Adipocyte (in vitro differentiated cells): ENCODE measurements around the gene PSKH1.

Experiments used
- DNase-seq: peaks from one replicate; pipeline ENCODE4 v3.0.0-alpha.2; 2015; ENCODE audit warnings: low read depth
- H3K27me3 ChIP-seq: replicated peaks from 2 replicates; pipeline ENCODE4 v1.7.0; 2013; ENCODE audit warnings: mild to moderate bottlenecking, low read length, moderate library complexity; ENCODE audit not compliant: control insufficient read depth, insufficient read depth
- H3K36me3 ChIP-seq: 2 replicates; pipeline ENCODE4 v1.7.0; 2013; ENCODE audit warnings: low read length, mild to moderate bottlenecking, moderate library complexity; ENCODE audit not compliant: control insufficient read depth, insufficient read depth, severe bottlenecking
- H3K4me1 ChIP-seq: 2 replicates; pipeline ENCODE4 v1.7.0; 2013; ENCODE audit warnings: mild to moderate bottlenecking, low read length, moderate library complexity; ENCODE audit not compliant: control insufficient read depth, insufficient read depth
- H3K4me3 ChIP-seq: 2 replicates; pipeline ENCODE4 v1.7.0; 2013; ENCODE audit warnings: mild to moderate bottlenecking, low read length, moderate library complexity
- H3K9ac ChIP-seq: 2 replicates; pipeline ENCODE4 v1.7.0; 2013; ENCODE audit warnings: mild to moderate bottlenecking, low read length, moderate library complexity
- H3K9me3 ChIP-seq: 2 replicates; pipeline ENCODE4 v1.7.0; 2013; ENCODE audit warnings: mild to moderate bottlenecking, low read length, moderate library complexity; ENCODE audit not compliant: control insufficient read depth

PSKH1 gene

DNA sequence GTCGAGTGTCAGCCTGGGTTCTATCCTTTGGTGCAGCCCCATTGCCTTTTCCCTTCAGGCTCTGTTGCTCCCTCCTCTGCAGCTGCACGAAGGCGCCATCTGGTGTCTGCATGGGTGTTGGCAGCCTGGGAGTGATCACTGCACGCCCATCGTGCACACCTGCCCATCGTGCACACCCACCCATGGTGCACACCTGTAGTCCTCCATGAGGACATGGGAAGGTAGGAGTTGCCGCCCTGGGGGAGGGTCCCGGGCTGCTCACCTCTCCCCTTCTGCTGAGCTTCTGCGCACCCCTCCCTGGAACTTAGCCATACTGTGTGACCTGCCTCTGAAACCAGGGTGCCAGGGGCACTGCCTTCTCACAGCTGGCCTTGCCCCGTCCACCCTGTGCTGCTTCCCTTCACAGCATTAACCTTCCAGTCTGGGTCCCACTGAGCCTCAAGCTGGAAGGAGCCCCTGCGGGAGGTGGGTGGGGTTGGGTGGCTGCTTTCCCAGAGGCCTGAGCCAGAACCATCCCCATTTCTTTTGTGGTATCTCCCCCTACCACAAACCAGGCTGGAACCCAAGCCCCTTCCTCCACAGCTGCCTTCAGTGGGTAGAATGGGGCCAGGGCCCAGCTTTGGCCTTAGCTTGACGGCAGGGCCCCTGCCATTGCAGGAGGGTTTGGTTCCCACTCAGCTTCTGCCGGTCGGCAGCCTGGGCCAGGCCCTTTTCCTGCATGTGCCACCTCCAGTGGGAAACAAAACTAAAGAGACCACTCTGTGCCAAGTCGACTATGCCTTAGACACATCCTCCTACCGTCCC lies 35.7 kb downstream of the PSKH1 start:
- Histone ChIP-seq H3K9me3 (no peaks in the 10 kb centered on the region), H3K4me3 (no peak overlapping the region), H3K27me3 (no peaks in the 10 kb centered on the region), H3K9ac (no peak overlapping the region), H3K36me3 (peaks cover 35% of the 10 kb centered on the region), H3K4me1 (peaks cover 13% of the 10 kb centered on the region)
- peak; percentile 80 for DNase-seq

DNA sequence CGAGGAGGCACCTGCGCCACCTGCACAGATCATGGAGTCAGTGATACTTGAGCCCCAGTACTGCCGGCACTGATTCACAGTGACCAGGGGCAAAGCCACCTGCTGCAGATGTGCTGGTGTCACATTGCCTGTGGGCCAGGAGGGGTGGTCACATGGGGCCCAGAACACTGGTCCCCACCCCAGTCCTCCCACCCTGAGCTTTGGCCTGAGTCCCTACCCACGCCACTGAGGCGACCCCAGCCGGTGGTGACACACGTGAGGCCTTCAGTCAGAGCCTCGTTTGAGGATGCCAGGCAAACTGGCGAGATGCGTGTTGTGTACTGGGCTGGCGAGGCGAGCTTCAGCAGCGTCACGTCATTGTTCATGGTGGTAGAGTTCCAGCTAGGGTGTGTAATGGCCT lies 37.1 kb downstream of the PSKH1 start:
- no peaks in the 10 kb centered on the region for H3K27me3 ChIP-seq
- H3K9me3 ChIP-seq = no peaks in the 10 kb centered on the region
- H3K36me3 ChIP-seq = peaks cover 35% of the 10 kb centered on the region
- peaks cover 27% of the 10 kb centered on the region for H3K4me1 ChIP-seq
- no peak overlapping the region for H3K9ac ChIP-seq
- no peak overlapping the region for H3K4me3 ChIP-seq
- no peak for DNase-seq

GRCh38 chr16:67930678-67931211 lies 37.7 kb downstream of the PSKH1 start:
- no peak overlapping the region for H3K4me3 ChIP-seq
- DNase-seq = no peak
- H3K27me3 ChIP-seq = no peaks in the 10 kb centered on the region
- no peaks in the 10 kb centered on the region for H3K9me3 ChIP-seq
- H3K36me3 ChIP-seq = peaks cover 35% of the 10 kb centered on the region
- H3K4me1 ChIP-seq = peaks cover 31% of the 10 kb centered on the region
- H3K9ac ChIP-seq = no peak overlapping the region

DNA sequence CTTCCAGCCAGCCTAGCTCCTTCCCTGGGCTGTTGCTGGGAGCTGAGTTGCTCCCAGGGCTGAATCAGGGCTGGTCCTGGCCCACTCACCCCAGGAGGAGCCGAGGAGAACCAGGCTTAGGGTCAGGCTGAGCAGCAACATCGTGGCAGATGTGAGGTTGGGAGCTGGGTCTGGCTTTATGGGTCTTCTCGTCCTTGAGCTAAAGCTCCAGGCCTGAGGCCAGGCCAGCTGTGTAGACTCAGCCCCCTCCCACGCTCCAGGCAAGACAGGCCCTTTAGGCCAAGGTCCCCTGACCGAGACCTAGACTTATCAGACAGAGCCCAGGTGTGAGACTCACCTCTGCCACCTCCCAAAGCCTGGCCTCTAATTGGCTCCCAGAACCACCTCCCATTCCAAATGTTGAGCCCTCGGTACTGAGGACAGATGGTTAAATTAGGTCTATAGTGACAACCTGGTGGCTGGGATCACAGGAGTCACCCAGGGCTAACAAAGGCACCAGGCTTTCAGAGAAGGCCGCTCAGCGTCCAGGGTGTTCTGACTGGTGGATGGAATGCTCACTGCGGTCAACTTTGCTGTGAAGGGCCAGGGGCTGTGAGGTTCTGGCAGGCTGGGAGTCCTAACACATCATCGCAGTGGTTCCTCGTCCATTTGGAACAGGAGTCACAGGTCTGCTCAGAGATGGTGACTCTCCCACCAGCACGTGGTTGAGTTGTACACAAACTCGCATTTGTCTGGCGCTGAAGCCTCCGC lies 38.8 kb downstream of the PSKH1 start, which contains the start of gene CTRL:
Gene CTRL, minus strand, starts transcription at position 151 of the 750 bp plus-strand sequence. Its CDS starts 10 bp downstream, at position 141.
- peaks cover 22% of the 10 kb centered on the region for H3K4me1 ChIP-seq

DNA sequence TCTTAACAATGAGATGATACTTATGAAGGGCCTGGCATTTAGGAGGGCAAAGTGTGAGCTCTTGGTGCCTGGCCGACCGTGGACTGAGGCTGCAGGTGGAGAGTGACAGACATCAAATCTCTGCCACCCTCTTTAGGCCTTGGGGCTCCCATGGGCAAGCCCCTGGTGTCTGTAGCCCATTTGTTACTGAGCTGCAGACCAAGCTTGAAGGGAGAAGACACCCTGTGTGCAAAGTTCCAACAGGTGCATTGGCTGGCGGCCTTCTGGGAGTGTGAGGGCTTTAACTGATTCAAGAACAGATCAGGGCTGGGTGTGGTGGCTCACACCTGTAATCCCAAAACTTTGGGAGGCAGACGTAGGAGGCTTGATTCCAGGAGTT lies 39.4 kb downstream of the PSKH1 start:
- no peak for DNase-seq
- H3K27me3 ChIP-seq = no peaks in the 10 kb centered on the region
- peaks cover 30% of the 10 kb centered on the region for H3K36me3 ChIP-seq
- H3K4me1 ChIP-seq = peaks cover 28% of the 10 kb centered on the region
- no peak overlapping the region for H3K9ac ChIP-seq
- no peaks in the 10 kb centered on the region for H3K9me3 ChIP-seq
- H3K4me3 ChIP-seq = no peak overlapping the region

More for the DNA sequence above, 38.8 kb downstream of the PSKH1 start, which contains the start of gene CTRL:
- Histone ChIP-seq H3K27me3 (no peaks in the 10 kb centered on the region), H3K9me3 (no peaks in the 10 kb centered on the region), H3K36me3 (peaks cover 35% of the 10 kb centered on the region), H3K9ac (no peak within 1 kb of the TSS), H3K4me3 (no peak within 1 kb of the TSS)
- no peak for DNase-seq

DNA sequence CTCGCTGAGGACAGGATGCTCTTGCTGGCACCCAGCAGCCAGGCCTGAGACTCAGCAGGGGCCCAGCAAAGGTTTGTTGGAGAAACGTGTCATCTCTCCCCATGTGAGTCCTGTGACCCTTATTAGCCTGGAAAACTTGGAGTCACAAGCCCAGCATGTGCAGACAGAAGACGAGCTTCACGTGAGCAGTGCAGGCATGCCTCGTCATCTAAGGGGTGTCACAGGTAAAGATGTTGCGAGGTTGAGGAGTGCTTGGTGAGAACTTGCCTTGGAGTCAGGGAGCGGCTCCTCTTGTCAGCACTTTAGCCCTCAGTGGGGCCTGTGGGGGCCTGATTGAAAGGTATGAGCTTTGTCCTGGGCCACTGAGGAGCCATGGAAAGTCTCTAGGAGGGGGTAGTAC lies 40.8 kb downstream of the PSKH1 start:
- DNase-seq = no peak
- Histone ChIP-seq H3K9me3 (no peaks in the 10 kb centered on the region), H3K4me3 (peak overlapping the region; percentile 98)

GRCh38 chr16:67934306-67935100 lies 41.4 kb downstream of the PSKH1 start:
- peak; percentile 15 for DNase-seq
- Histone ChIP-seq H3K27me3 (no peaks in the 10 kb centered on the region), H3K4me1 (peaks cover 29% of the 10 kb centered on the region), H3K36me3 (peaks cover 10% of the 10 kb centered on the region), H3K9ac (peak overlapping the region; percentile 98), H3K4me3 (peak overlapping the region; percentile 98), H3K9me3 (no peaks in the 10 kb centered on the region)

More for the DNA sequence above, 40.8 kb downstream of the PSKH1 start:
- Histone ChIP-seq H3K4me1 (peaks cover 29% of the 10 kb centered on the region), H3K36me3 (peaks cover 16% of the 10 kb centered on the region), H3K27me3 (no peaks in the 10 kb centered on the region), H3K9ac (no peak overlapping the region)

DNA sequence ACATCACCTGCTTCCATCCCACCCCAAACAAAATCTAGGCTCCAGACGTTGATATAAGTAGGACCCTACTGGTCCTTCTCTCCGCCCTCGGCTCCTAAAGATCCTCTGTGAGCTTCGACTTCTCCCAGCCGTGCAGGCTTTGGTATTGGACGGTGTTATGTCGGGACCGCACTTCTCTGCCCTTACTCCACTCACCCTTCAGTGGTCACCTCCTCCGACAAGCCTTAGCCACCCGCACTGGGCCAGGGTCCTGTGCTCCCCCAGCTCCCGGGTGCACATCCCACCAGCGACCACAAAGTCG lies 42.0 kb downstream of the PSKH1 start:
- Histone ChIP-seq H3K9me3 (no peaks in the 10 kb centered on the region), H3K36me3 (peaks cover 10% of the 10 kb centered on the region), H3K27me3 (no peaks in the 10 kb centered on the region), H3K4me3 (peak overlapping the region; percentile 98), H3K9ac (peak overlapping the region; percentile 98), H3K4me1 (peaks cover 29% of the 10 kb centered on the region)
- DNase-seq = peak; percentile 26

GRCh38 chr16:67935402-67936123 lies 42.5 kb downstream of the PSKH1 start:
- peak; percentile 92 for DNase-seq
- peaks cover 11% of the 10 kb centered on the region for H3K36me3 ChIP-seq
- H3K4me3 ChIP-seq = peak overlapping the region; percentile 98
- no peaks in the 10 kb centered on the region for H3K27me3 ChIP-seq
- H3K9ac ChIP-seq = peak overlapping the region; percentile 98
- H3K4me1 ChIP-seq = peaks cover 29% of the 10 kb centered on the region
- H3K9me3 ChIP-seq = no peaks in the 10 kb centered on the region

DNA sequence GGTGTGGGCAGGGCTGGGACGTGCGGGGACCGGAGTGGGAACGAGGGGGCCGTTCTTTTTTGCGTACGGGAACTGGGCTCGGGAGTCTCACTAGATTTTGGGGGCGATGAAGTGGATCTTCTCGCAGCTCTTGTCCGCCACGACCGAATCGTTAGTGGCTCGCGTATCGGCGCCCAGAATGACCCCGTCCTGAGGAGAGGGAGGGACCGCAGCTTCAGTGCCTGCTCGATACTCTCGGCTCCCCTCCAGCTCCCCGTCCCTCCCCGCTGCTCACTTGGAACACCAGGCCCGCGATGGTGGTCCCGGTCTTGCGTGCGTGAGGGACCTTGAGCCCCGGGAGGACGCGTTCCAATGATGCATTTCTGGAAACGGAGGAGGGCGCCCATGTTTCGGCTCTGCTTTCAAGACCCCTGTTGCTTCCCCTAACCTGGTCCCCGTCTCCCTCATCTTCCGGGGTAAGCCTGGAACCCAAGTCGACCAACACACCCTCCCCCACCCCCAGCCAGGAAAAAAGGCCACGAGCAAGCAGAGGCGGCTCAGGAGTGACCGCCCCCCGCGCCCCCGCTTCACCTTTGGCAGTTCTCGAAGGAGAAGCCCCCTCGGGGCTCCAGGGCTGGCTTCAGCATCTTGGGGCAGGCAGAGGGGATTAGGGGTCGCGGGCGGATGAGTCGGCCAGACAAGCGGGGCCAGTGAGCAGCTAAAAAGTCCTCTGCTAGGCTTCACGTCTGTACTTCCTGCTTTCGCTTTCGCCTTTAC lies 43.2 kb downstream of the PSKH1 start, which contains the start of gene PSMB10:
Gene PSMB10, minus strand, starts transcription at position 727 of the 756 bp plus-strand sequence. Its CDS starts 101 bp downstream, at position 626.
- Histone ChIP-seq H3K36me3 (peaks cover 18% of the 10 kb centered on the region), H3K9ac (peak within 1 kb of the TSS; percentile 98), H3K4me1 (peaks cover 29% of the 10 kb centered on the region), H3K27me3 (no peaks in the 10 kb centered on the region), H3K9me3 (no peaks in the 10 kb centered on the region), H3K4me3 (peak within 1 kb of the TSS; percentile 98)
- DNase-seq = peak; percentile 65
